Neural cell (in vitro differentiated cells): Measurements from ENCODE around the gene GALR3. TPM values are rescaled to one million over a fixed set of nuclear protein-coding genes. Genes with fewer than 3 reads are reported as not detected.

Experiments used
- H2AFZ ChIP-seq: fragments of 200-600, 300-800 bp; sonication (generic), shearing (Covaris generic); 2 replicates; pipeline ENCODE4 v1.6.0; 2014; ENCODE audit warnings: low read depth, mild to moderate bottlenecking, antibody characterized with exemption, low read length, moderate library complexity
- H3F3A ChIP-seq: fragments of 200-600 bp; shearing (Covaris generic); 2 replicates; pipeline ENCODE4 v1.6.1; 2016; ENCODE audit warnings: mild to moderate bottlenecking, moderate library complexity, mixed read lengths, antibody characterized with exemption, low read length; ENCODE audit not compliant: insufficient read depth, poor library complexity, severe bottlenecking
- H3K27ac ChIP-seq: fragments of 200-600, 300-800 bp; sonication (generic), shearing (Covaris generic); 2 replicates; pipeline ENCODE4 v1.5.1; 2014; ENCODE audit warnings: mild to moderate bottlenecking, low read length, moderate library complexity
- H3K27me3 ChIP-seq: fragments of 300-800, 200-600 bp; sonication (generic), shearing (Covaris generic); 2 replicates; pipeline ENCODE4 v1.6.0; 2014; ENCODE audit warnings: mild to moderate bottlenecking, low read depth, low read length, moderate library complexity; ENCODE audit not compliant: insufficient read depth
- H3K36me3 ChIP-seq: fragments of 300-800, 200-600 bp; sonication (generic), shearing (Covaris generic); 2 replicates; pipeline ENCODE4 v1.5.1; 2014; ENCODE audit warnings: mild to moderate bottlenecking, antibody characterized with exemption, low read length, moderate library complexity; ENCODE audit not compliant: insufficient read depth
- H3K4me2 ChIP-seq: fragments of 300-800, 200-600 bp; sonication (generic), shearing (Covaris generic); 2 replicates; pipeline ENCODE4 v1.6.0; 2014; ENCODE audit warnings: mild to moderate bottlenecking, low read length
- H3K4me3 ChIP-seq: fragments of 300-800, 200-600 bp; sonication (generic), shearing (Covaris generic); 2 replicates; pipeline ENCODE4 v1.5.1; 2014; ENCODE audit warnings: mild to moderate bottlenecking, low read length, moderate library complexity
- H3K79me2 ChIP-seq: fragments of 200-600 bp; shearing (Covaris generic); replicated peaks from 2 replicates; pipeline ENCODE4 v1.6.0; 2014; ENCODE audit warnings: mild to moderate bottlenecking, low read length, moderate library complexity; ENCODE audit not compliant: insufficient read depth
- H3K9ac ChIP-seq: fragments of 300-800, 200-600 bp; sonication (generic), shearing (Covaris generic); 2 replicates; pipeline ENCODE4 v1.6.1; 2016; ENCODE audit warnings: mild to moderate bottlenecking, low read length, mixed read lengths
- H3K9me2 ChIP-seq: fragments of 200-600 bp; shearing (Covaris generic); 2 replicates; pipeline ENCODE4 v1.6.1; 2016; ENCODE audit warnings: mild to moderate bottlenecking, low read length, mixed read lengths; ENCODE audit not compliant: insufficient read depth
- H3K9me3 ChIP-seq: fragments of 200-600, 300-800 bp; sonication (generic), shearing (Covaris generic); 2 replicates; pipeline ENCODE4 v1.6.1; 2016; ENCODE audit warnings: mild to moderate bottlenecking, mixed run types, low read length, moderate library complexity, mixed read lengths
- H4K20me1 ChIP-seq: fragments of 200-600 bp; shearing (Covaris generic); 2 replicates; pipeline ENCODE4 v1.6.1; 2016; ENCODE audit warnings: mild to moderate bottlenecking, mixed run types; ENCODE audit not compliant: insufficient read depth
- EP300 ChIP-seq: fragments of 450-650 bp; conservative IDR thresholded peaks from 2 replicates; pipeline ENCODE4 v1.6.1; 2014; ENCODE audit warnings: antibody characterized with exemption, mild to moderate bottlenecking, moderate library complexity; ENCODE audit not compliant: poor library complexity, severe bottlenecking
- EZH2 ChIP-seq: fragments of 200-600, 300-800 bp; shearing (Covaris generic), sonication (generic); IDR thresholded peaks from 2 replicates; pipeline ENCODE4 v1.6.1; 2014; ENCODE audit warnings: antibody characterized with exemption, low read length, borderline replicate concordance, mild to moderate bottlenecking; ENCODE audit not compliant: insufficient read depth, poor library complexity, severe bottlenecking
- MXI1 ChIP-seq: fragments of 450-650 bp; conservative IDR thresholded peaks from 2 replicates; pipeline ENCODE4 v1.6.1; 2014; ENCODE audit warnings: antibody characterized with exemption, mild to moderate bottlenecking; ENCODE audit not compliant: poor library complexity, severe bottlenecking
- POLR2AphosphoS5 ChIP-seq: IDR thresholded peaks from 2 replicates; pipeline ENCODE4 v1.6.1; 2012
- RAD21 ChIP-seq: fragments of 450-650 bp; conservative IDR thresholded peaks from 2 replicates; pipeline ENCODE4 v1.6.1; 2014; ENCODE audit warnings: antibody characterized with exemption, mild to moderate bottlenecking, moderate library complexity
- REST ChIP-seq: IDR thresholded peaks from 2 replicates; pipeline ENCODE4 v1.6.1; 2012; ENCODE audit warnings: borderline replicate concordance
- SMC3 ChIP-seq: fragments of 450-650 bp; conservative IDR thresholded peaks from 2 replicates; pipeline ENCODE4 v1.6.1; 2014; ENCODE audit warnings: antibody characterized with exemption, mild to moderate bottlenecking, moderate library complexity; ENCODE audit not compliant: poor library complexity
- TAF1 ChIP-seq: IDR thresholded peaks from 2 replicates; pipeline ENCODE4 v1.6.1; 2012; ENCODE audit warnings: low read depth
- polyA plus RNA-seq: library from polyadenylated mRNA; depleted of rRNA; stranded (reverse); fragments of >200 nt; gene quantifications from 2 replicates; pipeline ENCODE4 v1.2.3, GENCODE V29; 2014
- TF ChIP-seq, protein P1 (sequence below): fragments of 450-650 bp; IDR thresholded peaks from 2 replicates; pipeline ENCODE4 v1.5.1; 2014; ENCODE audit warnings: antibody characterized with exemption, mild to moderate bottlenecking, moderate library complexity; ENCODE audit not compliant: poor library complexity, severe bottlenecking

Gene GALR3
- polyA plus RNA-seq, 1 donor from 2014 or later, result 0.73 TPM

GRCh38 chr22:37848587-37849088, 25.5 kb downstream of the GALR3 start:
- H3K4me3 ChIP-seq, result peak overlapping the region; percentile 94
- H2AFZ ChIP-seq, result peak overlapping the region; percentile 65
- H3F3A ChIP-seq, result peaks cover 6% of the 10 kb centered on the region
- peak overlapping the region; percentile 17 for H3K4me2 ChIP-seq
- H4K20me1 ChIP-seq, result no peaks in the 10 kb centered on the region
- peak overlapping the region; percentile 93 for H3K27ac ChIP-seq
- peaks cover 22% of the 10 kb centered on the region for H3K79me2 ChIP-seq
- TF ChIP-seq RAD21 (no peak), POLR2AphosphoS5 (no peak), EZH2 (no peak), EP300 (no peak)
- TF ChIP-seq, protein P1, sequence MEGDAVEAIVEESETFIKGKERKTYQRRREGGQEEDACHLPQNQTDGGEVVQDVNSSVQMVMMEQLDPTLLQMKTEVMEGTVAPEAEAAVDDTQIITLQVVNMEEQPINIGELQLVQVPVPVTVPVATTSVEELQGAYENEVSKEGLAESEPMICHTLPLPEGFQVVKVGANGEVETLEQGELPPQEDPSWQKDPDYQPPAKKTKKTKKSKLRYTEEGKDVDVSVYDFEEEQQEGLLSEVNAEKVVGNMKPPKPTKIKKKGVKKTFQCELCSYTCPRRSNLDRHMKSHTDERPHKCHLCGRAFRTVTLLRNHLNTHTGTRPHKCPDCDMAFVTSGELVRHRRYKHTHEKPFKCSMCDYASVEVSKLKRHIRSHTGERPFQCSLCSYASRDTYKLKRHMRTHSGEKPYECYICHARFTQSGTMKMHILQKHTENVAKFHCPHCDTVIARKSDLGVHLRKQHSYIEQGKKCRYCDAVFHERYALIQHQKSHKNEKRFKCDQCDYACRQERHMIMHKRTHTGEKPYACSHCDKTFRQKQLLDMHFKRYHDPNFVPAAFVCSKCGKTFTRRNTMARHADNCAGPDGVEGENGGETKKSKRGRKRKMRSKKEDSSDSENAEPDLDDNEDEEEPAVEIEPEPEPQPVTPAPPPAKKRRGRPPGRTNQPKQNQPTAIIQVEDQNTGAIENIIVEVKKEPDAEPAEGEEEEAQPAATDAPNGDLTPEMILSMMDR, result no peak
- peak overlapping the region; percentile 88 for H3K9ac ChIP-seq
- H3K36me3 ChIP-seq, result no peaks in the 10 kb centered on the region
- no peaks in the 10 kb centered on the region for H3K9me3 ChIP-seq
- no peaks in the 10 kb centered on the region for H3K9me2 ChIP-seq
- no peaks in the 10 kb centered on the region for H3K27me3 ChIP-seq

DNA sequence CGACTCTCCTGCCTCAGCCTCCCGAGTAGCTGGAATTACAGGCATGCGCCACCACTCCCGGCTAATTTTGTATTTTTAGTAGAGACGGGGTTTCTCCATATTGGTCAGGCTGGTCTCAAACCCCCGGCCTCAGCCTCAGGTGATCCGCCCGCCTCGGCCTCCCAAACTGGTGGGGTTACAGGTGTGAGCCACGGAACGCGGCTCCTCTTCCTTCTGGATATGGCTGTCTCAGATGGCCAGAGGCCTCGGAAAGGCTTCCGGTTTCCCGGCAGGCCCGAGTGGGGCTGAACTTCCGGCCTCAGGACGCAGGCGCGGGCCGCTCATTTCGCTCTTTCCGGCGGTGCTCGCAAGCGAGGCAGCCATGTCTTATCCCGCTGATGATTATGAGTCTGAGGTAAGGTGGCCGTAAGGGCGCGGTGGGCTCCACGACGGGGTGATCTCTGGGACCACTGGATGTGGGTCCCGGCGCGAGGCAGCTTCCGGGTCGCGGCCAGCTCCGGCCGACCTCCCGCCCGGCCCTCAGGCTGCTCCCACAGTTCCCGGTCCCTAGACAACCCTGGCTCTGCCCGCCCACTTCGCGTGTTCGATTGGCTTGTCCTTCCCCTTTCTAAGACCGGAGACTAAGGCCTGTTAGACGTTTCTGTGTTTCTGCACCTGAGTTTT, 26.0 kb downstream of the GALR3 start, which contains the start of gene EIF3L:
TSS of gene EIF3L (plus strand) at position 331 of the 663 bp plus-strand sequence. CDS start at position 362, 31 bp downstream.
- Histone ChIP-seq H4K20me1 (no peaks in the 10 kb centered on the region), H3K9me3 (no peaks in the 10 kb centered on the region), H3K79me2 (peaks cover 22% of the 10 kb centered on the region), H3K9ac (peak within 1 kb of the TSS; percentile 88), H3K4me2 (peak within 1 kb of the TSS; percentile 74), H3K36me3 (no peaks in the 10 kb centered on the region), H3K27me3 (no peaks in the 10 kb centered on the region), H3K4me3 (peak within 1 kb of the TSS; percentile 94), H3K27ac (peak within 1 kb of the TSS; percentile 93), H3K9me2 (no peaks in the 10 kb centered on the region), H3F3A (peaks cover 6% of the 10 kb centered on the region), H2AFZ (peak within 1 kb of the TSS; percentile 73)
- TF ChIP-seq MXI1, result peak; percentile 93
- TF ChIP-seq EP300, result peak; percentile 38
- peak; percentile 26 for TF ChIP-seq SMC3
- peak; percentile 32 for TF ChIP-seq RAD21
- TF ChIP-seq, protein P1, result no peak
- TF ChIP-seq POLR2AphosphoS5, result peak; percentile 96
- peak; percentile 61 for TF ChIP-seq TAF1
- no peak for TF ChIP-seq EZH2
- TF ChIP-seq REST, result peak; percentile 66
